Neural progenitor cell (in vitro differentiated cells): Measurements from ENCODE around the gene AUTS2. TPM values are rescaled to one million over a fixed set of nuclear protein-coding genes. Genes with fewer than 3 reads are reported as not detected.

Experiments used
- DNase-seq: peaks from one replicate; pipeline ENCODE4 v3.0.0-alpha.2; 2016; ENCODE audit warnings: low spot score
- H2AFZ ChIP-seq: fragments of 200-600 bp; sonication (generic); replicated peaks from 2 replicates; pipeline ENCODE4 v1.6.1; 2016; ENCODE audit warnings: antibody characterized with exemption
- H3F3A ChIP-seq: fragments of 200-600 bp; sonication (generic); 2 replicates; pipeline ENCODE4 v1.6.1; 2016; ENCODE audit warnings: antibody characterized with exemption, low read depth
- H3K27ac ChIP-seq: fragments of 200-600 bp; sonication (generic); 2 replicates; pipeline ENCODE4 v1.5.1; 2016; ENCODE audit warnings: mild to moderate bottlenecking
- H3K27me3 ChIP-seq: fragments of 200-600 bp; sonication (generic); 2 replicates; pipeline ENCODE4 v1.6.1; 2016; ENCODE audit warnings: mild to moderate bottlenecking, moderate library complexity
- H3K36me3 ChIP-seq: fragments of 200-600 bp; sonication (generic); 2 replicates; pipeline ENCODE4 v1.5.1; 2016
- H3K4me1 ChIP-seq: fragments of 200-600 bp; sonication (generic); 2 replicates; pipeline ENCODE4 v1.6.1; 2016; ENCODE audit warnings: mixed run types
- H3K4me2 ChIP-seq: fragments of 200-600 bp; sonication (generic); 2 replicates; pipeline ENCODE4 v1.6.1; 2016
- H3K4me3 ChIP-seq: fragments of 200-600 bp; sonication (generic); 2 replicates; pipeline ENCODE4 v1.5.1; 2016
- H3K79me2 ChIP-seq: fragments of 200-600 bp; sonication (generic); 2 replicates; pipeline ENCODE4 v1.6.1; 2016; ENCODE audit warnings: low read depth
- H3K9ac ChIP-seq: fragments of 200-600 bp; sonication (generic); 2 replicates; pipeline ENCODE4 v1.6.1; 2016
- H3K9me3 ChIP-seq: fragments of 200-600 bp; sonication (generic); 2 replicates; pipeline ENCODE4 v1.5.1; 2016; ENCODE audit warnings: low read depth
- H4K20me1 ChIP-seq: fragments of 200-600 bp; sonication (generic); 2 replicates; pipeline ENCODE4 v1.6.1; 2016; ENCODE audit warnings: low read depth
- H3K27ac Mint-ChIP-seq: 3 replicates; pipeline ENCODE4 v1.8.0; 2021; ENCODE audit warnings: mixed read lengths
- H3K27me3 Mint-ChIP-seq: 2 replicates; pipeline ENCODE4 v1.8.0; 2022; ENCODE audit warnings: low read depth, mild to moderate bottlenecking, inconsistent platforms, moderate library complexity, mixed read lengths; ENCODE audit not compliant: insufficient read depth
- H3K36me3 Mint-ChIP-seq: 3 replicates; pipeline ENCODE4 v1.8.0; 2021; ENCODE audit warnings: mixed read lengths
- H3K4me1 Mint-ChIP-seq: 3 replicates; pipeline ENCODE4 v1.8.0; 2021; ENCODE audit warnings: mixed read lengths
- H3K4me3 Mint-ChIP-seq: 3 replicates; pipeline ENCODE4 v1.8.0; 2021; ENCODE audit warnings: mild to moderate bottlenecking, moderate library complexity, mixed read lengths
- H3K9me3 Mint-ChIP-seq: 3 replicates; pipeline ENCODE4 v1.8.0; 2020; ENCODE audit warnings: mixed read lengths
- CTCF ChIP-seq: fragments of 200-600 bp; sonication (generic); IDR thresholded peaks from 2 replicates; pipeline ENCODE4 v1.5.1; 2017; ENCODE audit warnings: antibody characterized with exemption, mild to moderate bottlenecking
- EZH2 ChIP-seq: fragments of 200-600 bp; sonication (generic); IDR thresholded peaks from 2 replicates; pipeline ENCODE4 v1.6.1; 2017; ENCODE audit warnings: antibody characterized with exemption, mild to moderate bottlenecking, moderate library complexity
- EZH2phosphoT487 ChIP-seq: fragments of 200-600 bp; sonication (generic); IDR thresholded peaks from 2 replicates; pipeline ENCODE4 v1.6.1; 2017; ENCODE audit warnings: antibody characterized with exemption
- total RNA-seq: library from RNA; depleted of rRNA; stranded (reverse); fragments of >200 nt; gene quantifications from 2 replicates; pipeline ENCODE4 v1.2.3, GENCODE V29; 2015; ENCODE audit warnings: low replicate concordance

AUTS2 gene
- total RNA-seq, 1 donor from 2014 or later: 50.0 TPM

- Histone ChIP-seq H4K20me1 (peaks cover 37% of the 10 kb centered on the region), H3K27me3 (no peaks in the 10 kb centered on the region), H3K27ac (no peak overlapping the region), H3K9me3 (no peaks in the 10 kb centered on the region), H3K36me3 (peaks cover 47% of the 10 kb centered on the region), H2AFZ (no peak overlapping the region), H3K4me1 (no peaks in the 10 kb centered on the region), H3F3A (peaks cover 65% of the 10 kb centered on the region), H3K4me2 (no peak overlapping the region), H3K79me2 (peaks cover 35% of the 10 kb centered on the region), H3K4me3 (no peak overlapping the region), H3K9ac (no peak overlapping the region)
- no peaks in the 10 kb centered on the region for H3K9me3 Mint-ChIP-seq
- peaks cover 65% of the 10 kb centered on the region for H3K36me3 Mint-ChIP-seq
- H3K27ac Mint-ChIP-seq: no peak overlapping the region
- no peak for DNase-seq
- peaks cover 12% of the 10 kb centered on the region for H3K4me1 Mint-ChIP-seq
- no peak for TF ChIP-seq EZH2
- TF ChIP-seq EZH2phosphoT487: no peak
- TF ChIP-seq CTCF: no peak
- peaks cover 5% of the 10 kb centered on the region for H3K27me3 Mint-ChIP-seq
- no peak overlapping the region for H3K4me3 Mint-ChIP-seq
Observed at GRCh38 chr7:70787771-70788170, 1189.5 kb downstream of the AUTS2 start.

GRCh38 chr7:70788276-70788675 is 1190.0 kb downstream of the AUTS2 start:
- H3K4me1 Mint-ChIP-seq: peaks cover 7% of the 10 kb centered on the region
- Histone ChIP-seq H3K79me2 (peaks cover 30% of the 10 kb centered on the region), H3K9me3 (no peaks in the 10 kb centered on the region), H3K27me3 (no peaks in the 10 kb centered on the region), H4K20me1 (peaks cover 33% of the 10 kb centered on the region), H3K4me3 (no peak overlapping the region), H3K4me1 (no peaks in the 10 kb centered on the region), H2AFZ (no peak overlapping the region), H3K36me3 (peaks cover 43% of the 10 kb centered on the region), H3K27ac (no peak overlapping the region), H3F3A (peaks cover 68% of the 10 kb centered on the region), H3K4me2 (no peak overlapping the region), H3K9ac (no peak overlapping the region)
- peaks cover 60% of the 10 kb centered on the region for H3K36me3 Mint-ChIP-seq
- TF ChIP-seq EZH2phosphoT487: no peak
- no peak for TF ChIP-seq EZH2
- no peaks in the 10 kb centered on the region for H3K9me3 Mint-ChIP-seq
- peaks cover 5% of the 10 kb centered on the region for H3K27me3 Mint-ChIP-seq
- H3K4me3 Mint-ChIP-seq: no peak overlapping the region
- no peak overlapping the region for H3K27ac Mint-ChIP-seq
- DNase-seq: no peak

GRCh38 chr7:70789481-70790214 is 1191.4 kb downstream of the AUTS2 start:
- H4K20me1 ChIP-seq: peaks cover 24% of the 10 kb centered on the region
- Mint-ChIP-seq H3K9me3 (no peaks in the 10 kb centered on the region), H3K4me3 (no peak overlapping the region), H3K36me3 (peaks cover 59% of the 10 kb centered on the region), H3K4me1 (peaks cover 3% of the 10 kb centered on the region), H3K27me3 (peaks cover 5% of the 10 kb centered on the region), H3K27ac (no peak overlapping the region)
- peaks cover 19% of the 10 kb centered on the region for H3K79me2 ChIP-seq
- no peak overlapping the region for H3K27ac ChIP-seq
- H3F3A ChIP-seq: peaks cover 70% of the 10 kb centered on the region
- peaks cover 29% of the 10 kb centered on the region for H3K36me3 ChIP-seq
- H3K4me1 ChIP-seq: no peaks in the 10 kb centered on the region
- H3K9me3 ChIP-seq: no peaks in the 10 kb centered on the region
- no peak overlapping the region for H2AFZ ChIP-seq
- no peaks in the 10 kb centered on the region for H3K27me3 ChIP-seq
- no peak overlapping the region for H3K4me2 ChIP-seq
- TF ChIP-seq CTCF: no peak
- TF ChIP-seq EZH2: no peak
- TF ChIP-seq EZH2phosphoT487: no peak
- H3K9ac ChIP-seq: no peak overlapping the region
- no peak overlapping the region for H3K4me3 ChIP-seq
- no peak for DNase-seq
